Activated naive CD4-positive, alpha-beta T cell (primary cell): ENCODE data around the gene ATF2.

Experiments used
- DNase-seq, 4 experiments: peaks; one replicate each; lab custom pipeline; 2025; lab: John Stamatoyannopoulos, UW

ATF2 gene, protein sequence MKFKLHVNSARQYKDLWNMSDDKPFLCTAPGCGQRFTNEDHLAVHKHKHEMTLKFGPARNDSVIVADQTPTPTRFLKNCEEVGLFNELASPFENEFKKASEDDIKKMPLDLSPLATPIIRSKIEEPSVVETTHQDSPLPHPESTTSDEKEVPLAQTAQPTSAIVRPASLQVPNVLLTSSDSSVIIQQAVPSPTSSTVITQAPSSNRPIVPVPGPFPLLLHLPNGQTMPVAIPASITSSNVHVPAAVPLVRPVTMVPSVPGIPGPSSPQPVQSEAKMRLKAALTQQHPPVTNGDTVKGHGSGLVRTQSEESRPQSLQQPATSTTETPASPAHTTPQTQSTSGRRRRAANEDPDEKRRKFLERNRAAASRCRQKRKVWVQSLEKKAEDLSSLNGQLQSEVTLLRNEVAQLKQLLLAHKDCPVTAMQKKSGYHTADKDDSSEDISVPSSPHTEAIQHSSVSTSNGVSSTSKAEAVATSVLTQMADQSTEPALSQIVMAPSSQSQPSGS

DNA sequence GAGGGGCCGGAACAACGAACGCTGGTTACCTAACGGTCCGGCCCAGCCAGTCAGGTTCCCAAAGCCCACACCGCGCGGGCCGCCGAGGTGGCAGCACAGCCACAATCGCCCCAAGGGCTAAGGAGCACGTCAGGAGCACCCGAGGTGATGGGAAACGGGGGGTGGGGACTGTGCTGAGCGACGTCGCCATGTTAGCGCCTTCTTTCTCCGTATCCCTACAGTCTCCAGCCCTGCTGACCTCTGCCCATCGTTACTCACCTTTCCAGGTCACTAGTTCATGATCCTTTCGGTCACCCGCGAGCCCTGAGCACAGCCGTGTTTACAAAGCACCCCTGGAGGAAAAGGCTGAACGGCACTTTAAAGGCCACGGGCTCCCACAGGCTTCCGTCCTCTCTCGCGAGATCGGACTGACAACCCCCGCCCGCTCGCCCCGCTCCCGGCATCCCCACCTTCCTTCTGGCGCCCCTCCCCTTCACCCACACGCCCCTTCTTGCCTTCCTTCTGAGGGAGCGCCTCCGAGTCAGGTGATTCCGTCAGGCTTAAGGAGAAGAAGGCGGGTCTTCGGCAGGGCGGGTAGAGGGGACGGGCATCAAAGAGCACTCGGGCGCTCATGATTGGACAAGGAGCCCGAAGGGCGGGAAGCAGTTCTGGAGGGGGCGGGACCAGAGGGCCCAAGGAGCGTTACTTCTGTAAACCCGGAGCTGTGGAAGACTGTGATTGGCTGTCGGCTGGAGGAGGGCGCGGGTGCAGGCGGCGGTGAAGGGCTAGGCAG lies at the start of gene ATF2:
TSS of gene ATF2 (minus strand) at position 412 of the 772 bp plus-strand sequence. CDS start 31,760 bp downstream, outside the sequence.
- DNase-seq, result peak; percentile 90 to 95 (median 92)

DNA sequence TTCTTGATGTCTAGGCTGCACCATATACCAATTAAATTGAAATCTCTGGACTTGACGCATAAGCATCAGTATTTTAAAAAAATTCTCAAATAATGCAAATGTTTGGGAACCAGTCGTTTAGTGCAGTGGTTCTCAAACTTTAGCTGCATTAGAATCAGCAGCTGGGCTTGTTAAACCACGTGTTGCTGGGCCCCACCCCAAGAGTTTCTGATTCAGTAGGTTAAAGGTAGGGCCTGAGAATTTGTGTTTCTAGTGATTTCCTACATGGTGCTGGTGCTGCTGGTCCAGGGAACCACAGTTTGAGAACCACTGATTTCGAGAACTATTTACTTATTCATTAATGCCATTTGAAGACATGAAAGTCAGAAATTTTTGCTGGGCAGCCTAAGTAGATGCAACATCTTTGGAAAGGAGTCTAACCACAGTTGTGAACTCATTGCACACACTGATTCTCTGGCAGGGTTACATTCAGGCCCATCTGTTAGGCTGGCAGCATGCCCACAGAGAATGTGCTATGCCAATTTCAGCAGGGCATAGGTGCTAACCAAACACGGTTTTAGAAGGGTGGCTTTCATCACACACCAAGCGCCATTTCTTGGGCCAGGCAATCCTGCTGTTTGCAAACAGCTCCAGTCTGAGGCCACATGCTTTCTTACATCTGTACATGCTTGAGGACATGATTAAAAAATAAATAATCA lies 39.9 kb upstream of the ATF2 start:
- DNase-seq, result no peak

DNA sequence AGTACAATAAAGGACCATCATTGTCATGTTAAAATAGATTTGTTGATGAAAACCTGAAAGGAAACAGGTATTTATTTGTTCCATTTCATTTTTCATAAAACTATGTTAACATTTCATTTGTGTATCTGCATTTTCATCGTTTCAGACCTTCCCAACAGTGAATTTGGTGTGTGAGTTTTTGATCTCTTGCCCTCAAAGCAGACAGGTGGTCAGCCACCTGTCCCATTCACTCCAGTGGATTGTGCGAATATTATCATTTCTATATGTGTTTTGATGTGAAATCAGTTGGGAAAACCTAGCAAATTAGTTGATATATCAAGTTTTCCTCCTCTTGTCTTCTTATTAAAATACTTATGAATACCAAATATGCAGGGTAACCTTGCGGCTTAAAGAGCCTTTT lies 38.9 kb upstream of the ATF2 start:
- no peak for DNase-seq

DNA sequence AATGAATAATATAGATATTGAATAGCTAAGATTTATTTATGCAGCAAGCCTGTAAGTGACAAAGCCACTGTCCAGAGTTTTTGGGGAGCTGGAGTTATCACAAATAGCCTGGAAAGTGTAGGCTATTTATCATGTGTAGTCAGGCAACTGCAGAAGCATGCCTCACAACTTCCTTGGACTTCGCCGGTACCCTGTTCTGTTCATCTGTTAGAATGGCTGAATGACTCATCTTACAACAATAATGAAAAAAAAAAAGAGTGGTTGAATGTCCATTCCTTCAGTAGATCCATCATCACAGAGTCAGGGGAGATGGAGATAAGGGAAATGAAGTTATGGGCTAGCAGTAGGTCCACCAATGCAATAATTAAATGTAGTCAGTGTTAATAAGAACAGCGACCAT lies 37.5 kb upstream of the ATF2 start:
- no peak for DNase-seq

DNA sequence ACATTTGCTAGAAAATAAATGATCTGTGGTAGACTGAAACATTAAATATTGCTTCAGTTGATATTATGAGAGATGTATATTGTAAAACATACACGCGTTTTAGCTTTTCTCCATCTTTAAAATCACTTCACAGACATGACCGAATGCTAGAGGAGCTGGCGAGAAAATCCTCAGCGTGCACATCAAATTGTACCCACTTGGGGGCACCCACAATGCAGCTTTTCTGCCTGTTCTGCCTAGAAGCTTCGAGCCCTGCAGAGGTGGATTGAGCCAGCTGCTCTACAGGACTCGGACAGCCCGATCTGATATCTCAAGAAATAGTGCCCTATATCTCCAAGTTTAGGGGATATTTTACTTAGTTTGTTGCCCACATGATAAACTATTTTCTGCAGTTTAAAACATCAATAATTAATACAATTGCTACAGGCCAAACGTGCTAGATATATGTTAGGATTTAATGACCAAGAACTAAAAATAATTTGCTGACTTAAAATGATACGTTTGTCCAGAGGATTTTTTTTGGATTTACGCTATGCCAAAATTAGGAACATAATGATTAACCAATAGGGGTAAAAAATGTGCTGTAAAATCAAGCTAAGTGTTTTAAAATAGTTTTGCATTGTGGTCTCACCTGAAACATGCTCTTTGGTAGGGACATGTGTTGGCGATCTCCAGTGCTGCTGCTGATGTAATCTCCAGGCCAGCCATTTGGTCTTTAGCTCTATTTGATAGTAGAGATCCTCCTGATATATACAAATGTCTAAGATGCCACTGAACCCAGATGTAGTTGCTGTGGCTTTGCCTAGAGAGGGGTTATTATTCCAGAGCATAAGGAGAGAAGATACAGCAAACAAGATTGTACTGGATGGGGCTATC lies 35.9 kb upstream of the ATF2 start:
- peak in 2 of 4 experiments; percentile 10 to 19 for DNase-seq

DNA sequence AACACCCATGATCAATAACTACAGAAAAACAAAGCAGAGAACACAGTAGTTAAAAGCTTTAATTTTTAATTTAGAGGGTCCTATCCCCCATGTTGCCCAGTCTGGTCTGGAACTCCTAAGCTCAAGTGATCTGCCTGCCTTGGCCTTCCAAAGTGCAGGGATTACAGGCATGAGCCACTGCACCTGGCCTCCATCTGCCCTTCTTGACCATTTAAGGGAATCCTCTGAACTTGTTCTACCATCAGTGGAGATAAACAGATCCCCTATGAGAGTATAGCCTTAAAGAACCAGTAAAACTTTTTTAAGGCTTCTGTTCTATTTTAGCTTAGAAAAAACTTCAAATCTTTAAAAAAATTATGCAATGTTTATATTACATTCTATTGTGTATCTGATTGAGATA lies 27.0 kb upstream of the ATF2 start:
- DNase-seq, result no peak

DNA sequence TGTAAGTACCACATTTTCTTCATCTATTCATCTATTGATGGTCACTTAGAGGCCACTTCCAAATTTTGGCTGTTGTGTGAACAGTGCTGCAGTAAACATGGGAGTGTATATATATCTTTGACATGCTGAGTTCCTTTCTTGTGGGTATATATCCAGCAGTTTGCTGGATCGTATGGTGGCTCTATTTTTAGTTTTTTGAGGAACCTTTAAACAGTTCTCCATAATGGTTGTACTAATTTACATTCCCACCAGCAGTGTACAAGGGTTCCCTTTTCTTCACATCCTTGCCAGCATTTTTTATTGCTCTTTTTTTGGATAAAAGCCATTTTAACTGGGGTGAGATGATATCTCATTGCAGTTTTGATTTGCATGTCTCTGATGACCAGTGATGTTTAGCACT lies 20.8 kb upstream of the ATF2 start:
- DNase-seq, result no peak

DNA sequence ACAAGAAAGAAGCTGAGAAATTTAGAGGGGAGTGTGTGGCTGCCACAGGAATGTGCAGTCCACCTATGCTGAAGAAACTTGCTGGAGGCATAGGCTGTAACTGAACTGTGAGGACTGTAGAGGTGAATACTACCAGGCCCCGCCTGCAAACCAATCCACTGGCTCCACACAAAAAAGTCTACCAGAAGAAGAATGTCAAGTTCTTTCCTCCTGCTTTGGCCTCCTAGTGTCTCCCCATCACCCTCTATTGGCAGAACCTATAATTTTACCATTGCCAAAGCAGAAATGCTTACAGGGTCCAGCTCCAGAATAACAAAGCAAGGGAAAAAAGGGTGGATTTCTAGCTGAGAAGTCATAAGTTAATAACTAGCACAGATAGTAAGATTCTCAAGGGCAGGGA lies 19.4 kb upstream of the ATF2 start:
- DNase-seq, result no peak

DNA sequence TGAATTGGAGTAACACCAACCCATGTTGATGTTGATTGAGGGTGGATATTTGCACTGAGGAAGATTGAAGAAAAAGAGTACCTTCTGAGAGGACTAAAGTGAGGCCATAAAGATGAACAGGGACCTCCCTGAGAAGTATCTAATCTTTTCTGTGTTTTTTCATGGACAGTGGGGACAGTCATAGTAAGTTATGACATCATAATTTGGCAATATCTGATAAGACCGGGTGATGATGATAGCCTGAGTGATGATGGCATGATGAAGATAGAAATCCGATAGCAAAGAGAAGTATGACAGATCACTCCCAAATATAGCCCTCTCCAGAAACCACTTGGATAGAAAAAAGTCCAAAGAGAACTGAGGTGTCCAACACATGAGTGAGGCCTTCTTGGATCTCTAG lies 15.7 kb upstream of the ATF2 start:
- DNase-seq, result no peak

DNA sequence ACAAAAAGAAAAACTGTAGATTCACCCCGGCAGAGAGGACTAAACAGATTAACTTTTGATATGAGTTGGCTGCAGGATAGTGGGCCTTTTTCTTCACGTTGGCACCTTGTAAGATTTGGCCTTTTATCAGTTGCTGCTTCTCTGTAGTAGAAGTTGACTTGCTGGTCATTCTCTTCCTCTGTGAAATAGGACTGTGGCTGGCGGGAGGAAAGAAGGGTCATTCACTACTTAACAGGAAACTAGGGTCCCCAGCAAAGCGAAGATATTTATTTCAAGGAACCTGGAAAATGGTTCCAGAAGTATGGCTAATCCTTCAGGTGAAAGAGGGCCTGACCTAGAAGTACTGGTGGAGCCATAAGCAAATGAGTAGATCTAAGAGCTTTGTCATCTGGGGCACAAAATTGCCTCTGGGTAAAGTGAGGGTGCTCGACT lies 13.9 kb upstream of the ATF2 start:
- DNase-seq, result no peak

DNA sequence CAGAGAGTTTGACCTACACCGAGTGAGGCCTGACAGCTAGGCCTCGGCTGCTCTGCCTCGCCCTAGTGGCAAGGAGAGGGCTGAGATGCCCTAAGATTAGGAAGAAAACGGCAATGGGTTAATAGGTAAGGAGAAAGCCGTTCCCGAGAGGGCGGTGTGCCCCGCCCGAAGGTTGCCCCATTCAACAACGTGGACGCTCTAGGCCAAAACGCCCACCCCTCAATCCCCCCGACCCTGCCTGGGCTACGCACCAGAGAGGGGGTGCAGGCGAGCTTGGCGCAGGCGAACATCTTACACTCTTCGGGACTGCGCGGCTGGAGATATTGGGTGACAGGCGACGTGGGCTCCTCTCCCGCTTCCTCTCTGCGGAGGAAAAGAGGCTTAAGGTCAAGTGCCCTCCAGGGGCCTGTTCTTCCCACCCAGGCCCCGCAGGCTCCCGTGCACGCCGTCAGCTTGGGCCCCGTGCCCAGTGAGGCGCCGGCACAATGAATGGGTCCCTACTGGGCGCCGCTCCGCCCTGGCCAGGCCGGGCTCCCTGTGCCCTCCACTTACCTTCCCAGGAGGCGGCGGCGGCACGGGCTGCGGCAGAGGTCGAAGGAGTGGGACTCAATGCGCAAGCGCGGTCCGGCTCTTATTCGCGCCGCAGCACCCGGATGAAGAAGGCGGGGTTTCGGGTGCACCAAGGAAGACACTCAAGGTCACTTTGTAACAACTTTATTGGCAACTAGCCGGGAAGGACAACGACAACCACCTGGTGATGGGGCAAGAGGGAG lies 13.3 kb upstream of the ATF2 start, which contains the start of gene ATP5MC3:
TSS of gene ATP5MC3 (minus strand) at position 607 of the 773 bp plus-strand sequence. CDS start at position 290, 317 bp downstream.
- DNase-seq, result peak; percentile 74 to 86 (median 83)

DNA sequence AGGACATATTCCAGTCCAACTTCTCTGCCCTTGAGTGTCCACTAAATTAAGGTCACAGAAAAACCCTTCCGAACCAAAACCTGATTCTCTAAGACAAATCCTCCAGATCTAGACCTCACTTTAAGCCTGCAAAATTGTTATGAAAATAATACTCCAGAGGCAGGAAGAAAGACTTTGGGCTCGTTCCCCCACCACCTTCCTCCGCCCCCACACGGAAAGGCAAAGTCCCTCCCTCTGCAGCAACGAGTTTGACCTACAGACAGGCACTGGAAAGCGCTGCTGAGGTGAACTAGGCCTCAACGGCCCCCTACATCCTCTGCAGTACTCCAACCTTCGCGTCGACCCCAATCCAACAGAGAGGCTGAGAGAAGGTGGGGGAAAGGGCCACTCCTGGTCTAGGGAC lies 12.7 kb upstream of the ATF2 start:
- peak in 2 of 4 experiments; percentile 18 to 24 for DNase-seq

DNA sequence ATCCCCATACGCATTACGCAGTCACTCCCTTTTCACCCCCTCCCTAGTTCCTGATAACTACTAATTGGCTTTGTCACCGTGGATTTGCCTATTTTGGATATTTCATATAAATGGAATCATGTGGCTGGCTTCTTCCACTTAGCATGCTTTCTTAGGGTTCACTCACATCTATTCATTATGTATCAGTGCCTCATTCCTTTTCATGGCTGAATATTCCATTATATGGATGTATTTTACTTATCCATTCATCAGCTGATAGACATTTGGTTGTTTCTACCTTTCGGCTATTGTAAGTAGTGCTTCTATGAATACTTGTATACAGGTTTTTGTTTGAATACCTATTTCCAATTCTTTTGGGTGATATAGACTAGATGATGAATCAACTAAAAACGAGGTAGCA lies 8.6 kb upstream of the ATF2 start:
- DNase-seq, result no peak

DNA sequence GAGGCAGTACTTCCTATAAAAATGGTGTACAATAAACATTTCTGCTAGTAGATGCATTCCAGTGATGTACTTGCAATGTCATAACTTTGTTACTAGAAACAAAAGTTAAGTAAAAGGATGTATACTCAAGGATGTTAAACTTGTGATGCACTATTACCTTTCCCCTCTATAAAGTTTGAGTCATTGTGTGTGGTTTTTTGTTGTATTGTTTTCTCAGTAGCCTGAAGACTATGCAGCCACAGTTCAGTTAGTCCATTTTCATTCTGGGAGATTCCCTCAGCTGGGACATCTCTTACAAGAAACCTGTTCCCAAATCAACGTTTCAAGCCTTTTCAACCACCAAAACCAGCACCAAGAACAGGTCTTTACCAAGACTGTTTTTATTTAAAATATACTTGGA lies 7.9 kb upstream of the ATF2 start:
- DNase-seq, result no peak

DNA sequence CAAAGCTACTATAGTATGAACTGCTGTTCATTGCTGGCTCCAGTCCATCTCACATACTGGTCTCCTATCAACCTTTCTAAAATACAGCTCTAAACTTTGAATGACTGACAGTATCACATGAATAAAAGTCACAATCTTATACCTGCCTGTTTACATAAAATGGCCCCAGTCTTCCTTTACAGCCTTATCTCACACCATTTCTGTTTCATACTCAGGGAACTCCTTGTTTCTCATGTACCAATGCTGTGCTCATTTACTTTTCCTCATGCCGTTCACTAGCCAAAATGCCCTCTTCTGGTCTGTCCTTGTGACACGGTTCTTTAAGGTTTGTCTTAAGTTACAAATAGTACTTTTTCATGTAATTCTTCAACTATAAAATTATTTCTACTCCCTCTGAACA lies 7.3 kb upstream of the ATF2 start:
- DNase-seq, result no peak

DNA sequence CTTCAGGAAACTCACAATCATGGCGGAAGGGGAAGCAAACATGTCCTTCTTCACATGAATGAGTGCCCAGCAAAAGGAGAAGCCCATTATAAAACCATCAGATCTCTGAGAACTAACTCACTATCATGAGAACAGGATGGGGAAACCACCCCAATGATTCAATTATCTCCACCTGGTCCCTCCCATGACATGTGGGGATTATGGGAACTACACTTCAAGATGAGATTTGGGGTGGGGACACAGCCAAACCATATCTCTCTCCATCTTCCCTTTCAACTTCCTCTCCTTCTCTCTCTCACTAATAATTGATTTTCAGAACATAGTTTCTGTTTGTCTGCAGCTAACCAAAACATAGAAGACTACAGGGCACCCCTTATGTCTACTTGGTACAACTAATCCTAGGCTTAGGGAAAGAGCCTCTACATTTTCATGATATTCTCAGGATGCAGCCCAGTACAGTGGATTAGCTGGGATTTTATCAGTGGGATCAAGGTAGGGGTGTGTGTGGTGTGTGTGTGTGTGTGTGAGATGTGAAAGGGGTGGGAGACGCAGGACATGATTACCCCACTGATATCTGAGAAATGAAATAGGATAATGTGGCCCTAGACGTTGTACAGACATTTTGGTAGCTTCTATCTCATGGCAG lies 2.8 kb upstream of the ATF2 start:
- DNase-seq, result no peak

DNA sequence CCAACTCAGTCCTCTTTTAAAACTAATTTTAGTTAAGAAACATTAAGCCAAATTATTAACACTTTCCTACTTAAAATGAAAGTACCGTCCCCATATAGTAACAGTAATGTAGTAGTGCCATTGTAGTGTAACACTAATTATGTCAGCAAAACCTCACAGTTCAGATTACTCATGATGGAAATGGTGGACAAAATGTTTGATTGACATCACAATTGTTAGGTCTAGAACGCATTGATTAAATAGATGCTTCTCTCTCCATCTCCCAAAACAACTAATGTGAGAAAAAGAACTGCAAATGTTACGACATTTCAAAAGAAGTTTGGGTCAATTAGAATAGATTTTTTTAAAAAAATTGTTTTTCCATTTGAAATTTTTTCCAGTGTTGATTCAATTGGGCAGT lies 1.2 kb upstream of the ATF2 start:
- no peak for DNase-seq

DNA sequence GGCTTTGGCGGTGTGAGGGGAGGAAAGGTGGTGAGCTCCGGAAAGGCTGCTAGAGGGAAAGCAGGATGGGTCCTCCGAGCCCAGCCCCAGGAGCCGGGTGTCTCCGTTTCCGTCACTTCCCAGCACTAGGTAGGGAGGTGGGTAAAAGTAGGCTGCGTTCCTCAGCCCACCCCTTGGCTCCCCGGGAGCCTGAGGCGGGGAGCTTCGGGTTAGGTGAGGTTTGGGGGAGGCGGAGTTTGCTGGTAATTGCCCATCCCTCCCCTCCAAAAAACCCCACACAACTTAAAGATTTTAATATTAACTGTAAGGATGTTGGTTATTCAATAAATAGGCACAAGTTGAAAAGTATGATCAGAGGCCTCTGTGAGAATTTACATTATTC lies 552 bp upstream of the ATF2 start:
- no peak for DNase-seq

DNA sequence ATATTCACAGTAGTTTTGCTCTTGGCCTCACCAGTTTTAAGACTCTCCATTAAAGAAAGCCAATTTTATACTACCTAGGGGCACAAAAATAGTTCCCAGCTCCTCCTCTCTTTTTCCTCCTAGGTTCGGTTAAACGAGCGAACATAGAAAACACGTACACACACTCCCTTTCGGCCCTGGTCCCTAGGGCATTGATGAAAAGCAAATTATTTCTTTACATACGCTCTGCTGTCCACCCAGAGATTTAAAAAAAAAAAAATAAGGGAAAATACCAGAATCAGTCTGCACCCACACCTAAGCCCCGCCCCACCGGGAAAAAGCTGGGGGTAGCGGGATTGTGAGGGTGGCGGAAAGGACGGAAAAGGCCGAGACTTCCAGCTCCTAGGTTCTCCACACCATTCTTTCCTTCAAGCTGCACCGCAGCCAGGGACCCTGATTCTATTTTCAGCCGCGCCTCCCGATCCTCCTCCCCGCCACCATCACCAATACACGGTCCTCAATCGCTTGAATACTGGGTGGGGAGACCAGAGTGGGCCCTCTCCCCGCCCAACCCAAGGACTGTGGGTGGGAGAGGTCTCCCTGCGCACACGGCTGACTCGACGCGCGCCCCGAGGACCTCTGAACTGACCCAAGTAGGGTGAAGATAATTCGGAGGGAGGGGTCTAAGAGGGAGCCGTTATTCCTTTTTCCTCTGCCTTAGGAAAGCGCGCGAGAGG lies 769 bp downstream of the ATF2 start:
- peak in 1 of 4 experiments; percentile 32 for DNase-seq
